Mucosa of descending colon (tissue), 3 donors: ENCODE results near the gene CTSA. TPM values are rescaled to one million over a fixed set of nuclear protein-coding genes. Genes with fewer than 3 reads are reported as not detected.
"Not testable (repeated sequence)": the region's sequence is repeated elsewhere in the genome, so short reads cannot be mapped to it uniquely, and the experiment has no call there.

Experiments used
- ATAC-seq: fragments of 200-7000 bp; cut with Tn5 transposase; one replicate; pipeline ENCODE4 v1.9.1; 2020; ENCODE audit warnings: mild to moderate bottlenecking, moderate library complexity
- DNase-seq, 3 donors: peaks; one replicate each; pipeline ENCODE4 v3.0.0-alpha.2; 2020
- H3K36me3 ChIP-seq: fragments of 200-600 bp; one replicate; pipeline ENCODE4 v1.8.0; 2021; ENCODE audit warnings: low read depth, mild to moderate bottlenecking
- H3K4me1 ChIP-seq: fragments of 200-600 bp; one replicate; pipeline ENCODE4 v1.8.0; 2021; ENCODE audit warnings: low read depth, mild to moderate bottlenecking
- H3K4me3 ChIP-seq: fragments of 200-600 bp; one replicate; pipeline ENCODE4 v1.8.0; 2021; ENCODE audit warnings: mild to moderate bottlenecking
- H3K9me3 ChIP-seq: fragments of 200-600 bp; one replicate; pipeline ENCODE4 v1.8.0; 2021; ENCODE audit warnings: mild to moderate bottlenecking
- intact Hi-C, 2 donors: fragments of 100-400 bp; cut with DNase I in 1 of 2; cut with micrococcal nuclease in 1 of 2; formaldehyde crosslinking; loops; one replicate each; pipeline versions ENCODE4 v1.11.0 to v1.11.1; 2022; cut with DNase I, micrococcal nuclease
- total RNA-seq, 3 donors: library from RNA; stranded (reverse); fragmentation: NEBNext Ultra II Directional in 2 of 3; extraction: Animal tissue kit (Norgen Biotek cat#: 25700) in 2 of 3; gene quantifications; one replicate each; pipeline versions ENCODE4 v1.2.1 to v1.2.4, GENCODE V29; 2021 to 2023
- TF ChIP-seq, protein P1 (sequence below): fragments of 200-600 bp; IDR thresholded peaks from one replicate; pipeline ENCODE4 v1.8.0; 2022; ENCODE audit warnings: antibody characterized with exemption, mild to moderate bottlenecking
- donor health status: DM: no; HTN: no; CAD: no; lungs with moderate emphysema.
- donor health status: DM: no; HTN: no; CAD: no.
- donor health status: DM: no; HTN: yes; CAD: no.

CTSA gene
- total RNA-seq, 3 donors from 2014 or later: 292 to 542 (median 436) TPM

DNA sequence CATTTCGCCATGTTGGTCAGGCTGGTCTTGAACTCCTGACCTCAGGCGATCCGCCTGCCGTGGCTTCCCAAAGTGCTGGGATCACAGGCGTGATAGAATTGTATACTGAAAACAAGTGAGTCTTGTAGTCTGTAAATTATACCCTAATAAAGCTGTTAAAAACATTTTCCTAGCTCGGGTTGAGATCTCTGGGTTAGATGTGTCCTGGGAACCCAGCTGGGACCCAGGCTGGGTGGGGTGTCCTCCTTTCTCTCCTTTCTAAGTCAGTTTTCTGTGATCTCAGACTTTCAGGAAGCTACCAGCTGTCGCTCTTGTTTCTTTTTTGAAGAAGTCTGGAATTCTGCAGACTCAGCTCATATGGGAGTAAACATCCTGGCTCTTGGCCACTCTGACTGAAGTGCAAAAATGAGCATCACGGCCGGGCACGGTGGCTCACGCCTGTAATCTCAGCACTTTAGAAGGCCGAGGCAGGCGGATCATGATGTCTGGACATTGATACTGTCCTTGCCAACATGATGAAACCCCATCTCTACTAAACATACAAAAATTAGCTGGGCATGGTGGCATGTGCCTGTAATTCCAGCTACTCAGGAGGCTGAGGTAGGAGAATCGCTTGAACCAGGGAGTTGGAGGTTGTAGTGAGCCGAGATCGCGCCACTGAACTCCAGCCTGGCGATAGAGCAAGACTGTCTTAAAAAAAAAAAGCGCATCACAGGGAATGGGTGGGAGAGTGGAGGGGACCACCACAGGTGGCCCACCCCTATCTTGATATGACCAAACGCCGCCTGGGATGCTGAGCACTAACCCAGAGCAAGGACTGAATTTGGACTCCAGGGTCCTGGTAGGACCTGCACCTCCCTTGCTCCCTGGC is 33.5 kb downstream of the CTSA start:
- DNase-seq (peak in 2 of 3 donors; percentile 51 to 59), ATAC-seq (peak; percentile 55)
- TF ChIP-seq, protein P1, sequence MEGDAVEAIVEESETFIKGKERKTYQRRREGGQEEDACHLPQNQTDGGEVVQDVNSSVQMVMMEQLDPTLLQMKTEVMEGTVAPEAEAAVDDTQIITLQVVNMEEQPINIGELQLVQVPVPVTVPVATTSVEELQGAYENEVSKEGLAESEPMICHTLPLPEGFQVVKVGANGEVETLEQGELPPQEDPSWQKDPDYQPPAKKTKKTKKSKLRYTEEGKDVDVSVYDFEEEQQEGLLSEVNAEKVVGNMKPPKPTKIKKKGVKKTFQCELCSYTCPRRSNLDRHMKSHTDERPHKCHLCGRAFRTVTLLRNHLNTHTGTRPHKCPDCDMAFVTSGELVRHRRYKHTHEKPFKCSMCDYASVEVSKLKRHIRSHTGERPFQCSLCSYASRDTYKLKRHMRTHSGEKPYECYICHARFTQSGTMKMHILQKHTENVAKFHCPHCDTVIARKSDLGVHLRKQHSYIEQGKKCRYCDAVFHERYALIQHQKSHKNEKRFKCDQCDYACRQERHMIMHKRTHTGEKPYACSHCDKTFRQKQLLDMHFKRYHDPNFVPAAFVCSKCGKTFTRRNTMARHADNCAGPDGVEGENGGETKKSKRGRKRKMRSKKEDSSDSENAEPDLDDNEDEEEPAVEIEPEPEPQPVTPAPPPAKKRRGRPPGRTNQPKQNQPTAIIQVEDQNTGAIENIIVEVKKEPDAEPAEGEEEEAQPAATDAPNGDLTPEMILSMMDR: no peak
- H3K4me1 ChIP-seq: no peaks in the 10 kb centered on the region
- no peaks in the 10 kb centered on the region for H3K36me3 ChIP-seq
- no peaks in the 10 kb centered on the region for H3K9me3 ChIP-seq
- intact Hi-C loops: no loop called here
- no peak overlapping the region for H3K4me3 ChIP-seq

DNA sequence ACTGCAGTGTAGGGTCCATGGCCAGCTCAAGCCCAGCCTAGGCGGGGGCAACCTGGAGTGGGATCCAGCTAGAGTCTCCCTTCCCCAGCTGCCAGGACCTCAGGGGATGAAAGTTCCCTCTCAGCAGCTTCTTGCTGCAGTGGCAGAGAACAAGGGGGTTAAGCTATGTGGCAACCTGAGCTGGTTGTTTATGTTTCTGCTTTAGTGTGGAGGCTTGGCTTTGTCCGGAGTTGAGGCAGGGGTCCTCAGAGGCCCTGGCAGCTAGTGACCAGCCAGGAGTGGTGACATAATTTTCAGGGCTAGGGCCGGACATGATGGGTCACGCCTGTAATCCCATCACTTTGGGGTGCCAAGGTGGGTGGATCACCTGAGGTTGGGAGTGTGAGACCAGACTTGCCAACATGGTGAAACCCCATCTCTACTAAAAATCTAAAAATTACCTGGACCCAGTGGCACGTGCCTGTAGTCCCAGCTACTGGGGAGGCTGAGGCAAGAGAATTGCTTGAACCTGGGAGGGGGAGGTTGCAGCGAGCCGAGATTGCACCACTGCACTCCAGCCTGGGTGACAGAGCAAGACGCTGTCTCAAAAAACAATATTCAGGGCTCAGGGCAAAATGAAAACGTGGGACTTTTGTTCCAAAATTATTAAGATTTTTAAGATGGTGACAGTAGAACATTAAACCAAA is 34.8 kb downstream of the CTSA start:
- DNase-seq (peak in 1 of 3 donors; percentile 36), ATAC-seq (no peak)
- Histone ChIP-seq H3K9me3 (no peaks in the 10 kb centered on the region), H3K4me1 (no peaks in the 10 kb centered on the region), H3K4me3 (no peak overlapping the region), H3K36me3 (no peaks in the 10 kb centered on the region)
- TF ChIP-seq, protein P1: no peak
- intact Hi-C loops: no loop called here

DNA sequence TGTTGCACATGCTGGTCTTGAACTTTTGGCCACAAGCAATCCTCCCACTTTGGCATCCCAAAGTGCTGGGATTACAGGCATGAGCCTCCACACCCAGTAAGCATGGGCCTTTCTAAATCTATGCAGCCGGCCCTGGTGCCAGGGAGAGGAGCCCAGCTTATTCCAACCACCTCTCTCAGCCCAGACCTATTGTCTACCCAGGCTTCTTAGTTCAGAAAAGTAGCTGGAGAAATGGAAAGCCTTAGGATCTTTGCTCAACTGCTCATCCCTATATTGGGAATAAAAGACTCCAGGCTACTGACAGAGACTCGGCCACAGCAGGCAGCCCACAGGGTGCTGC is 35.6 kb downstream of the CTSA start:
- DNase-seq: no peak
- Histone ChIP-seq H3K9me3 (no peaks in the 10 kb centered on the region), H3K36me3 (no peaks in the 10 kb centered on the region), H3K4me1 (no peaks in the 10 kb centered on the region), H3K4me3 (no peak overlapping the region)
- TF ChIP-seq, protein P1: no peak
- no peak for ATAC-seq
- intact Hi-C loops: no loop called here

DNA sequence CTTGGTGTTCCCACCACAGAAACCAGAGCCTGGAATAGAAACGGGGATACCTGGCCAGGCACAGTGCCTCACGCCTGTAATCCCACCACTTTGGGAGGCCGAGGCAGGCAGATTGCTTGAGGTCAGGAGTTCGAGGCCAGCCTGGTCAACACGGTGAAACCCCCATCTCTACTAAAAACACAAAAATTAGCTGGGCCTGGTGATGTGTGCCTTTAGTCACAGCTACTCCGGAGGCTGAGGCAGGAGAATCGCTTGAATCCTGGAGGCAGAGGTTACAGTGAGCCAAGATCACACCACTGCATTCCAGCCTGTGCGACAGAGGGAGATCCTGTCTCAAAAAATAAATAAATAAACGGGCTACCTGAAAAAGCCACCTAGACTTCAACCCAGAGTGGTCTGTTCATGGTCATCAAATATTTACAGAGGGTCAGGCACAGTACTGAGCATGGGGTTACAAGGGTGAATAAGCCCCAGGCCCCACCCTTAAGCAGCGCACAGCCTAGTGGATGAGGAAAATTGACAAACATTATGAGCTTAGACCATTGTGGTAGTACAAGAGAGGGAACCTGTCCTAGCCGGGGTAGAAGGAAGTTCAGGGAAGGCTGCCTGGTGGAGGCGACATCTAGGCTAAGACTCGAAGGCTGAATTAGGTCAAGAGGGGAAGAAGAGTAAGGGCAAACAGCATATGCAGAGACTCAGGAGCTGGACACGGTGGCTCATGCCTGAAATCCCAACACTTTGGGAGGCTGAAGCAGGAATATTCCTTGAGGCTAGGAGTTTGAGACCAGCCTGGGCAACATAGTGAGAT is 36.1 kb downstream of the CTSA start:
- no peak for DNase-seq
- no peaks in the 10 kb centered on the region for H3K9me3 ChIP-seq
- no peaks in the 10 kb centered on the region for H3K36me3 ChIP-seq
- TF ChIP-seq, protein P1: no peak
- no peaks in the 10 kb centered on the region for H3K4me1 ChIP-seq
- peak; percentile 31 for ATAC-seq
- no peak overlapping the region for H3K4me3 ChIP-seq
- intact Hi-C loops: no loop called here

- DNase-seq: peak in 1 of 3 donors; percentile 42
- H3K36me3 ChIP-seq, H3K9me3 ChIP-seq, H3K4me1 ChIP-seq, ATAC-seq, H3K4me3 ChIP-seq: not testable (repeated sequence)
- intact Hi-C loops: loop anchor here in 1 of 2 donors (10.0 kb wide), 1 partner anchor 107 kb away; the partner anchor contains the start of gene TNNC2
Observed at GRCh38 chr20:45931680-45932079, 40.5 kb downstream of the CTSA start.
